ENCODE data around the gene ABCA2.
"Not testable (repeated sequence)": the region's sequence is repeated elsewhere in the genome, so short reads cannot be mapped to it uniquely, and the experiment has no call there.

The ABCA2 gene

DNA sequence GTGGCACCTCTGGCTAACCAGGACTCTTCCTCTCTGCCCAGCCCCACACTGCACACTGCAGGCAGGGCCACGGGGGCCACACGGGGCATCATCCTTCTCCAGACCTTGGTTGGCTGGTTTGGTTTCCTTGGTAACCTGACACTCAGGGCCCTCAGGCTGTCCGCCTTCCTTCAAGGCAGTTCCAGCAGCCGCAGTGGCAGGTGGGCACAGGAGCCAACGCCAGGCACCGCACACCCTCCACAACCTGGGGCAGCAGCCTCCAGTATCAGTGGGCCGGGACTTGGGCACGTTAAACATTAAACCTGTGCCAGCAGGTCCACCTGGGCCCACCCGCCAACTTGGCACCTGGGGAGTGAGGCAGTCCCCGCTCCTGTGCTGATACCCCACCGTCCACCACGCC is 16.0 kb upstream of the ABCA2 start:
- DNase-seq = no peak

DNA sequence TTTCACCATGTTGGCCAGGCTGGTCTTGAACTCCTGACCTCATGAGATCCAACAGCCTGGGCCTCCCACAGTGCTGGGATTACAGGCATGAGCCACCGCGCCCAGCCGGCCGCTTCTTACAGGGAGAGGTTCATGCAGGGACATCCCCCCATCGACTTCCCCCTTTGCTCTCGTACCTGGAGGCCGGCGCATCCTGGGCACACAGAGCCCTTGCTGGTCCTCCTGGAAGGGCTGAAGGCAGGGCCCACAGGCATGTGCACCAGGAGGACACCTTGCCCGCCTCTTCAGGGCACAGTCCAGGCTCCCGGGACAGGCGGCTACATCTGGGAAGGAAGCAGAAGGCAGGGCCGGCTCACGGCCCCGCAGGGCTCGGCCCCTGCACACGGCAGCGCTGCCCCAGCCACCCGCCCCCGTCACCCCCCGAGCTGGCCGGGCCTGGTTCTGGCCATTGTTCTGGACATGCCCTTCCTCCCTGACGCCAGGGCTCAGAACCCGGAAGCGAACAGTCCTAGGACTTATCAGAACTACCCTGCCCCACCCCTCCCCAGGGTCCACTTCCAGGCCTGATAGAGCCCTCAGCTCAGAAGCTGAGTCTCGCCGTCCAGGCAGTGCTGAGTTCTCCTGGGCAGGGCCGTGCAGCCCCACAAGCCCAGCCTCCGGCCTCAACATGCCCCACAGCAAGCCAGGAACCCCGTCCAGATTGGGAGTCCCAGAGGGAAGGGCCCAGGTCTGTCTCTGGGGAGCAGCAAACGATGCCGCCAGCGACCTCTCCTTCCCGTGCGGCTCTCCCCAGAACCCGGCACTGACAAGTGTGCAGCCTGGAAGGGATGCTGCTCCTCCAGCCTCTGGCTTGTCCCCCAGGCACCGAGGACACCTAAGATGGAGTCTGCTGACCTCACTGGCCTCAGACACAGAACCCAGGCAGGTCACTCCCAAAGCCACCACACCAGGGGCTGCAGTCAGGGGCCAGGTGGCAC is 15.0 kb upstream of the ABCA2 start:
- DNase-seq = no peak

- no peak for DNase-seq
Measured at GRCh38 chr9:137041124-137041523, 13.1 kb upstream of the ABCA2 start.

DNA sequence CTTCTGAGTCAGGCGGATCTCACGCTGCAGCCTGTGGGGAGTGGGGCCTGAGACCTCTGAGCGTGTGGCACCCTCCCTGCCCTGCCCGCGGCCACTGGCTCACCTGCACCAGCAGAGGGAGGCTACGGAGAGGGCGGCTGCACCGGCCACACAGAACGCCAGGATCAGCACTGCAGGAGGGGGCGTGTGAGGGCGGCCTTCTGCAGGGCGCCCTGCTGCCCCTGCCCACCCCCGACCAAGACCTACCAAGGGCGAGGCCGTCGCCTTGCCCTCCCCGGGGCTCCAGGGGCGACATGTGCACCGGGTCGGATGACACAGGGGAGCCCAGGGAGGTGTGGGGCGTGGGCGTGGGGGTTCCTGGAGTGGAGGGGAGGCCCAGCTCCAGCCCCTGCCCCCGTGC is 12.5 kb upstream of the ABCA2 start:
- no peak for DNase-seq

DNA sequence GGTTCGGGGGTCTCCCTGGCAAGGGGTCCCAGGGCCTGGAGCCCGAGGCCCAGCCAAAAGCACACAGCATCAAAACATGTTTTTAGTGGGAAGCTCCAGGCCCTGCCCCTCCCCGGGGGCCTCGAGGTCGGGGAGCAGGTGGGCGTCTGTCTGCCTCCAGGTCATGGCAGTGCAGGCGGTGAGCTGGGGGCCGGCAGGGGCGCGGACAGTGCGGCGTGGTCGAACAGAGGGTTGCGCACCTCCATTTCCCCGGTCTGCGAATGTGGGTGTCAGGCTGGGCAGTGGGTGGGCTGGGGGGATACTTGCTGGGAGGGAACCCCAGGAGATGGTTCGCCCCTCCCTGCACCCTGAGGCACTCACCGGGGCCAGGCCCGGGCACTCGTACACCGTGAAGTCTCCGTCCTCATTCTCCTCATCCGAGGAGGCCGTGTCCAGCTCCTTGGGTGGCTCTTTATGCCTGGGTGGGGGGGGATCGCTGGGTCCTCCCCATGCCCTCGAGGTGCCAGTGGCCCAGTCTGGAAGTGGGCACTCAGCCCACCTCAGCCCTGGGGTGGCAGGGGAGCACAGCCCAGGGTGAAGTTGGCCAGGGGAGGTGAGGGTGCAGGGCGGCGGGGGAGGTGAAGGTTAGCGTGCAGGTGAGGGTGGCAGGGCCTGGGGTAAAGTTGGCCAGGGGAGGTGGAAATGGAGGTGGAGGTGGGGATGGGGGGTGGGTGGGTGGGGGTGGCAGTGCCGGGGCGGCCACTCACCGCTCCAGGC is 11.8 kb upstream of the ABCA2 start:
- no peak for DNase-seq

DNA sequence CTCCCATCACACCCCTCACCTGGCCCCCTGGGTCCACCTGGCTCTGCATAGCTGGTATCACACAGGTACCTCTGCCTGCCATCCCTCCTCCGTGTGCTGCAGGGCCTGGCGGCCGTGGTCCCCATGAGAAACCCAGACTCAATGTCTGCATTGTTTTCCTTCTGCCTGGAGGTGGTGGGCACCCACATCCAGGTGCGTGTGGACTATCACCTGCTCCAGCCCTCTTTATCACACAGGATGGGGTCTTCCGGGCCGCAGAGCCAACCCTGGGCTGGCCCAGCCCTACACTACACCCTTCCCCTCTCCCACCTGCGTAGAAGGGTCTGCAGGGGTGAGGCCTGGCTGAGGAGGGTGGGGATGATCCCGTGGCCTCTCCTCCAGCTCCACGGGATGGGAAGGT is 10.9 kb upstream of the ABCA2 start:
- no peak for DNase-seq

DNA sequence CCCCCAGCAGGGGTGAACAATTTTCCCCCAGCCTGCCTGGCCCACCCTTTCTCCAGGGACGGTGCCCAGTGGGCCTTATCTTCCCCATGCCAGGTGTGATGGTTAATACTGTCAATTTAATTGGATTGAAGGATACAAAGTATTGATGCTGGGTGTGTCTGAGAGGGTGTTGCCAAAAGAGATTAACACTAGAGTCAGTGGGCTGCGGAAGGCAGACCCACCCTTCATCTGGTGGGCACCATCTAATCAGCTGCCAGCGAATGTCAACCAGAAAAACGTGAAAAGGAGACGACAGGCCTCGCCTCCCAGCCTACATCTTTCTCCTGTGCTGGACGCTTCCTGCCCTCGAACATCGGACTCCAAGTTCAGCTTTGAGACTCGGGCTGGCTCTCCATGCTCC is 9.4 kb upstream of the ABCA2 start:
- DNase-seq = no peak

GRCh38 chr9:137037035-137037434 is 9.0 kb upstream of the ABCA2 start:
- DNase-seq = no peak

GRCh38 chr9:137035937-137036336 is 7.9 kb upstream of the ABCA2 start:
- no peak for DNase-seq

- no peak for DNase-seq
Measured at GRCh38 chr9:137035507-137035834, 7.4 kb upstream of the ABCA2 start.

DNA sequence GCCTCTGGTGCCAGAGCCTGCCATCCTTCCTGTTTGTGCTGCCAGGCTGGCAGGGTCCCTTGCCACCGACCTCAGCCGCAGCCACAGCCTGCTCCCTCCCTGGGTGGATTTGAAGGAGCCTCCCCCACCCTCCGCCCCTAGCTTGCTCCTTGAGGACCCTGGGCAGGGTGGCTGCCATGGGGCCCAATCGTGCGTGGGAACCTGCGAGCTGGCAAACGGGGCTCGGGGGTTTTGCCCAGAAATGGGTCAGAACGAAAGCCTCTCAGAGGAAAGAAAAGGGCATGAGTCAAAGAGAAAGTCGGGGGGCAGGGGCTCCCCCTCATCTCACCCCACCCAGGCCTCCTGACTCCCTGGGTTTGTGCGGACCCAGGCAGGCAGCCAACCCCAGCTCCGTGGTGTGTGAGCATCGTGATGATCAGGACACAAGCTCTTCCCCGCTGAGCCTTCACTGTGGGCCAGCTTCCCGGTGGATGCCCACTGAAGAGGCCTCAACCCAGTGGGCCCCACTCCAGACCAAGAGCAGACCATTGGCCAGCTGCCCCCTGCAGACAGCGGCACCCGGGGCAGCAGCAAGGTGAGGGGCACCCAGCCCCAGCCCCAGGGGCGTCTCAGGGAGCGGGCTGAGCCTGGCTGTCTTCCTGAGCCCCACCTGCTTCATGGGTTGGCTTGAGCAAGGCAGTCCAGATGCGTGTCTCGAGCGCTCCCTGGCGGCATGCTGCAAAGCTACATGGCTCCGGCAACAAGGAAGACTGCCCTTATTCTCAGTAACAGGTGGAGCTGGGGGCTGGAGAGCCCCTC is 6.9 kb upstream of the ABCA2 start:
- DNase-seq = peak; percentile 90

- DNase-seq = no peak
Measured at GRCh38 chr9:137034039-137034708, 6.1 kb upstream of the ABCA2 start.

DNA sequence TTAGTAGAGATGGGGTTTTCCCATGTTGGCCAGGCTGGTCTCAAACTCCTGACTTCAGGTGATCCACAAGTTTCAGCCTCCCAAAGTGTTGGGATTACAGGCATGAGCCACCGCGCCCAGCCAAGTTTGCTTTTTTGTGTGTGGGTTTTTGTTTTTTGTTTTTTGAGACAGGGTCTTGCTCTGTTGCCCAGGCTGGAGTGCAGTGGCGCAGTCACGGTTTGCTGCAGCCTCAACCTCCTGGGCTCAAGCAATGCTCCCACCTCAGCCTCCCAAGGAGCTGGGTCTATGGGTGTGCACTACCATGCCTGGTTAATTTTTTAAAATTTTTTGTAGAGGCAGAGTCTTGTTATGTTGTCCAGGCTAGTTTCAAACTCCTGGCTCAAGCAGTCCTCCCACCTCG is 5.4 kb upstream of the ABCA2 start:
- not testable (repeated sequence) for DNase-seq

DNA sequence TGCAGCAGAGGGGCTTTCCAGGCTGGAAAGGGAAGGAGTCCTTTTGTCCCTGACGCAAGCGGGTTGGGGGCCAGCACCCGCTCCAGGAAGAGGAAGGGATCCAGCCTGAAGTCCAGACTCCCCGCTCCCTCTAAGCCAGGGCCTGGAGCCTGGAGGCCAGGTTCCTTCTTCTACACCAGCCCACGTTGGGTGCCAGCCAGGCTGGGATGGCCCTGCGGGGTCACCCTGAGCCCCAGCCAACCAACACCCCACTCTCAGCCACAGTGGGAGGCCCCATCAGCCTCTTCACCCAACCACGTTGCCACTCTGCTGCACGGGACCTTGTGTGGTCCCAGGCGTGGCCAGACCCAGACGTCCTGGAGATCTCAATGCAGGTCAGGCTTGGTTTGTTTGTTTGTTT is 4.8 kb upstream of the ABCA2 start:
- no peak for DNase-seq

GRCh38 chr9:137031904-137032640 is 4.0 kb upstream of the ABCA2 start, which contains the start of gene FUT7:
TSS of gene FUT7 (minus strand) at chr9:137032088. CDS start at chr9:137031991, 97 bp downstream.
- DNase-seq = peak; percentile 40

DNA sequence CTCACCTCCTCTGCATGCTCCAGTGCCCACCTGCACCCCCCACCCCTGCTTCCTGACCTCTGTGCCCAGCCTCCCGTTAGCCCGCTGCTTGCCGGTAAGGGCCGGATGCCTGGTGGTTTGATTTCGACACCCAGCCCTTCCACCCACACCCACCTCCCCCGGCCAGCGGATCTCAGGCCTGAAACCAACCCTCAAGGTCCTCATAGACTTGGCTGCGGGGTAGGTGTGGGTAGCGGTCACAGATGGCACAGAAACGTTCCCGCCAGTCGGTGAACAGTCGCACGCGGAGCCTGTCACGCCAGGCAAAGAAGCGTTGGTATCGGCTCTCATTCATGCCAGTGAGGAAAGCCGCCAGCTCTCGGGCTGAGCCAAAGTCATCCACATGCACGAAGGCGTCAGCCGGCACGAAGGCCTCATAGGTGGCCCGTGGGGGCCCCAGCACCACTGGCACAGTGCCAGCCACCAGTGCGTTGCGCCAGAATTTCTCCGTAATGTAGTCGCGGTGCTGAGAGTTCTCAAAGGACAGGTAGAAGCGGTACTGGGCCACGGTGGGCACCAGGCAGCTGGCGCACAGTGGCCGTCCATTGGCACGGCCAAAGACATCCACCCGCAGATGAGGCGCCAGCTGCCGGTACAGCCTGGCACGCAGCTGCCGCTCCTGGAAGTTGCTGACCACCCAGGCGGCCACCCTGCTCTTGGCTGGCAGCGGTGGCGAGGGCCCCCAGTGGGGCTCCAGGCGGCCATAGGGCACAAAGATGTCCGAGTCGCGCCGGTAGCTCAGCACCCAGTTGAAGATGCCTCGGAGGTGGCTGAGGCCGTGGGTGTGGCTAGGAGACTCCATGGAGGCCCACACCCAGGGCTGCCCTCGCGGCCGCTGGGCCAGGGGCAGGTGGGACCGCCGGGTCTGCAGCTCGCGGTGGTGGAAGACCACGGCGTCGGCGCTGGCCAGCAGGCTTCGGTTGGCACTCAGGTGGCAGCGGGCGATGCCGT is 2.8 kb upstream of the ABCA2 start:
- peak; percentile 59 for DNase-seq

GRCh38 chr9:137030006-137030405 is 2.0 kb upstream of the ABCA2 start:
- DNase-seq = no peak

- peak; percentile 79 for DNase-seq
Measured at GRCh38 chr9:137029058-137029936, 1.3 kb upstream of the ABCA2 start.

DNA sequence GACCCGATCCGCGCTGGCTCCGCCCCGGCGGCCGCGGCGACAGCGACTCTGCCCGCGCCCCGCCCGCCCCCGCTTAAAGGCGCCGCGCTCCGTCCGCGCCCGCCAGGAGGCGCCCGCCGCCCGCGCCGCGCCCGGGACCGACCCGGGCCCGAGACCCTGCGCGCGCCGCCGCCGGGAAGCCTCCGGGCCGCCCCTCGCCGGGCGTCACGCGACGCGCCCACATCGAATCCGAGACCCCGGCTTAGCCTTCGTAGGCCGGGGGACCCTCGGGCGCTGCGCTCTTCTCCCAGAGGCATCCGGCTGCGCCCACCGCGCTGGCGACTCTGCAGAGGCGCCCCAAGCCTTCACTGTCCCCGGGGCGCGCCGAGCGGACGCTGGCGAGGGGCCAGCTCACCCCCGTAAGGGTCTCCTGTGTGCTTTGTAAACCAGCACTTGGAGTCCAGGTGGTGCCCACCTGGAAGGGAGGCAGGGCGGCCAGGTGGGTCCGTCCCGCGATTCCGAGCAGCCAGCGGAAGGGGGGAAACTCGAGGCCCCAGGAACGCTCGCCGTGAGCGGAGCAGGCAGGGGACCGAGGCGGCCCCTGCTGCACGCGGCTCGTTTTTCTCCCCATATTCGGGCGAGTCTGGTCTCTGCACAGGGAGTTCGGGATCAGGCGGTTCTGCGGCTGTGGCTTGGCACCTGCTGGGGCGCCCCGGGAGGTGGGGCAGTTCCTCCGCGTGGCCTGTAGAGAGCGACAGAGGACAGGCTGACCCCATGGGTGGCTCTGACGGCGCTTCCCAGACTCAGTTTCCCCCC is 423 bp upstream of the ABCA2 start:
- DNase-seq = peak; percentile 65

Data from stimulated activated CD4-positive, alpha-beta T cell treated with anti-CD3 and anti-CD28 coated beads, Interleukin-4, amount 100 ng/mL, for 24 hours (primary cell).